Fibroblast of peridontal ligament (primary cell): Measurements from ENCODE around the gene NOS1AP.

Experiments
- DNase-seq: peaks from one replicate; pipeline ENCODE4 v3.0.0-alpha.2; 2010; ENCODE audit errors: extremely low read depth

The NOS1AP gene

DNA sequence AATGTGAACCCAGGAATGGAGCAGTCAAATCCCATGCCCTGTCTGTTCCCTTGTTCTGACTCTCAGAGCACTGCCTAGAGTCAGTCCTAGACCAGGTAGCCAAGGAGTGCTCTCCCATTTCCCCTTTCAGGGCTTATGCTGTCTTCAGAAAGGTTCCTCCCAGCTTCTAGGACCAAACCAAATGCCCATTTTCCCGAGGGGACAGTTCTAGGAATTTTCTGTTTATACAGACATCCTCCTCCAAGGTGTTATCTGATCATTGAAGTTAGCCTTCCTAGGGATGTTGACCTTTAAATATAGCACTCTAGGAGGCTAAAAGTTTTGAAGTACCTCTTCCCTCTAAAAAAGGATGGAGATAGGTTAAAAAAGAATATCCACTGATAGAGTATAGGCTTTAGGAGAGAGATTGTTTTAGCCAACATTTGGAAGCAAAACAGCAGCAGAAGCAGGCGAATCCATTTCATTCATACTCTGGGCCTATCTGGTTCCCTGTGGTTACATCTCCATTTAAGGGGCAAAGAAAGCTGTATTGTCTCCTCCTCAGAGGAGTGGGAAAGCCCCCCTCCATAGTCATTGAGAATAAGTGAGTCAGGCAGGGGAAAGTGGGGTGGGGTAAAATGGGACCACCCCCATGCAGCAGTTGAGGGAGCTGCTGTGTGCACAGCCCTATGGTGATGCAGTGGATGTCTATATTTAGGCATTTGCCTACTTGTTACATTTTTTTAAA is 180.7 kb downstream of the NOS1AP start:
- DNase-seq, result no peak

DNA sequence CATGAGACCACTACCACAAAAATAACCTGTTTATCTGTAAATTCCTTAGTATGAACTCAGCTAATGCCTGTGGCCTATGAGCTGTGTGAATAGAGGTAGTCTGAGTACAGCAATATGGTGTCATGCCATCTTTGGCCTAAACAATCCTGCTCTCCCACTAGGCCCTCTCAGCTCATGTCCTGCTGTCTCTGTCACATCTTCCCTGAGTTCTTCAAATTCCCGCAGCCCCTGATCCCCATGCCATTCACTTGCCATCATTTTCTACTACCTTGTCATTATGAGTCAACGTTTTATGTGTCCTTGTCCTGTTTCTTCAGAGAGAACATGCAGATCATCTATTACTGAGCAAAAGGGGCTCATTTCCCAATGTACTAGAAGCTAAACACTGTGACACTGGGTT is 181.6 kb downstream of the NOS1AP start:
- DNase-seq, result no peak

DNA sequence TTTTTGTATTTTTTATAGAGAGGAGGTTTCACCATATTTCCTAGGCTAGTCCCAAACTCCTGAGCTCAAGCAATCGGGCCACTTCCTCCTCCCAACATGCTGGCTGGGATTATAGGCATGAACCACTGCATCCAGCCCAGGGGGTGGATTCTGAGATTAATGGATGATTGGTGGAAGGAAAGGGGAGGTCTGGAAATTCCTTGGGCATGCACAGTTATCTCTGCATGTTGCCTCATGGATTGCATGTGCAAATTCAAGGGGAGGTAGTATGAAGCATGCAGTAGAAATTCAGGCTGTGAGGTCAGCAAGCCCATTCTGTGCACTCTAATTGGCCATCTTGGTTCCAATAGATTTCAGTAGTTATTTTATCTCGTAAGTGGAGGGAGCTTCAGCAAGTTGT is 182.7 kb downstream of the NOS1AP start:
- DNase-seq, result no peak

DNA sequence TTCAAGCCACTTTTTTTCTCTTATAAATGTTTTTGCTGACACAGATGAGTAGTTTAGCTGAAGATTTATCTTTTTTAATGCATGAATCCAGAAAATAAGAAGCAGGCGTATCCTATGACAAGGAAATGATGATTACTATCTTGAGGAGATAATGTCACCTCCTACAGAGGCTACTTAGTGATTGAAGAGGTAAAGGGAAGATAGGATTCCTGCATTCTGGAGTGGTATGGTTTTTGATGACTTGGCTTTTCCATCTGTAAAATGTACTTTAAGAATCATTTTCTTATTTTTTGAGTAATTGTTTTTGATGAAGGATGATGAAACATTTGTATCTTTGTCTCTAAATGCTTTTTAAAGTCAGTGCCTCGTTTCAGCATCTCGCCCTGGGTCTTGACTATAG is 184.3 kb downstream of the NOS1AP start:
- DNase-seq, result no peak

DNA sequence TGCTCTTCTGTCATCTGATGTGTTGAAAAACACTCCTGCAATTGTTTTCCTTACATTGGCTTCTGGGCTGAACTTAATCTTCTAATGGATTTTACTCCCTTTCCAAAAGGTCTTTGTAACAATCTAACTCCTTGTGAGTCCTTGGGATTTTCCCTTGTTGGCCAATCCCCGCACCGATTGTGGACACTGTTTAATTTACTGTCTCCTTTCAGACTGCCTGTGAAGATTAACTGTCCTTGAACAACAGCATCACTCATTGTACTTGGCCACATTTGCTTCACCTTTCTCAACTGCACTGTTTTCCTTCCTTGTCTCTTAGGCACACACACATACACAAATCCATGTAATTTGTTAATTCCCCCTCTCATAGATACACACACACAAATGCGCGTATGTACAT is 186.8 kb downstream of the NOS1AP start:
- no peak for DNase-seq

DNA sequence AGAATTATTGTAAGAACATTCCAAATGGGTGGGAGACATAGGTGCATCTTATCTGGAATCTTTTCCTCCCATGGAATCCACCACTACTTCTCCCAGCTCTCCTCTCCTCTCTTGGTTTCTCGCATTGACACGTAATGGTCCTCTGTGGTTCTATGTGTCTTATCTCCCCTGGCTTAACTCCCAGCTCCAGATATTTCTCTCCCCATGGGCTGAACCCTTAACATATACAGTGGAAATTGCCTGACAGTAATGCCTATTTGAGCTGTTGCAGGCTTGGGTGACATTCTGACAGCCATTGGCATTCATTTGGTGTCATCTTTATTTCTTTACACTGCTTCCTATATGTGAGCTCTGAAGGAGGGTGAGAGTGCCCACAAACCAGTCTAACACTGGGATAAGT is 188.9 kb downstream of the NOS1AP start:
- no peak for DNase-seq

DNA sequence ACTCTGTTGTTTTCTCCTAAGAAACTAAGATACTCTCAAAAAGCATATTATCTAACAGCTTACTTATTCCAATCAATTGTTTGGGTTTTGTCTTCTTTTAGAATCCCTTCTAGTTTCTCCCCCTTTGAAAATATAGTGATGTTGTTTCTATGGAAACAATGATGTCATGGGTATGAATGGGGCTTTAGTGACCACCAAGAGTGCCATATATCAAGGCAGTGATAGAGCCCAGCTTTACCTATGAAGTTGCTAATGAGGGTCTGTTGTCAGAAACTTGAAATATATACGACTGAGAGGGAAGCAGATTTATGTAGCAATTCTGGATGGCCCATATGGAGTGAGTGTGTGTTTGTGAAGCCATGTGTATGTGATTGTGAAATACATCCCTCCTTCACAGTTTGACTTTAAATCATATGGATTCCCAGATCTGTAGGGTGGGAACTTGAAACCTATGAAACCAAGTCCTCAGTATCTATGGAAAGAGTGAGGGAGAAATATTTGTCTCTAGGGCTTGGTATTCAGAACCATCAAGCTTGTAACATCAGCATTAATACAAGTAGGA is 190.5 kb downstream of the NOS1AP start:
- no peak for DNase-seq

DNA sequence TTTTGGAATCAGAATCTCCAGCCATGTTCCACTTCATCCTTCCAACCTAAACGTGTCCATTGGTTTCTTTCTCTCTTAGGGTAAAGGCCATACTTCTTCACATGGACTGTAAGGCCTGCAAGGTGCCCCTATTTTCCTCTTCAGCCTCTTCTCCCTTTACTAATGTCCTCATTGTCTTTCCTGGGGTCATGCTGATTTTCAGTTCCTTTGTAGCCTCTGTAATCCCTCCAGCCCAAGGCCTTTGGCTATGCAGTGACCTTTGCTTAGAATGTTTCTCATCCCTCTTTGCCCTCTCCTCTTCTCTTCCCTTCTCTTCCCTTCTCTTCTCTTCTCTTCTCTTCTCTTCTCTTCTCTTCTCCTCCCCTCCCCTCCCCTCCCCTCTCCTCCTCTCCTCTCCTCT is 194.6 kb downstream of the NOS1AP start:
- DNase-seq, result no peak

DNA sequence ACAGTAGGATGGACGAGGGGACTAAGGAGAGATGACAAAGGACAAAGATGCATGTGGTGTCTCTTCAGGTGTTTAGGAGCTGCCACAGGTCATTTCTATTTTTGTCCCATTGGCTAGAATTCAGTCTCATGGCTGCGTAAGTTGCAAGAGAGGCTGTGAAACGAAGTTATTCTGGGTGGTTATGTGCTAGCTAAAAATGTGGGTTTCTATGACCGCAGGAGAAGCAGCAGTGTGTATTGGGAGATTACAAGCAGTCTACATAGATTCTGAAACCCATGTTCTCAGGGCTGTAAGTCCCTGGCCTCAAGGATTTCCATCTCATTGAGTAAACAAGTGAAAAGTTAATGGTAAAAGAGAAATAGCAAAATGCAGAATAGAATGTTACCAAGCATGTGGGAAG is 196.5 kb downstream of the NOS1AP start:
- no peak for DNase-seq

DNA sequence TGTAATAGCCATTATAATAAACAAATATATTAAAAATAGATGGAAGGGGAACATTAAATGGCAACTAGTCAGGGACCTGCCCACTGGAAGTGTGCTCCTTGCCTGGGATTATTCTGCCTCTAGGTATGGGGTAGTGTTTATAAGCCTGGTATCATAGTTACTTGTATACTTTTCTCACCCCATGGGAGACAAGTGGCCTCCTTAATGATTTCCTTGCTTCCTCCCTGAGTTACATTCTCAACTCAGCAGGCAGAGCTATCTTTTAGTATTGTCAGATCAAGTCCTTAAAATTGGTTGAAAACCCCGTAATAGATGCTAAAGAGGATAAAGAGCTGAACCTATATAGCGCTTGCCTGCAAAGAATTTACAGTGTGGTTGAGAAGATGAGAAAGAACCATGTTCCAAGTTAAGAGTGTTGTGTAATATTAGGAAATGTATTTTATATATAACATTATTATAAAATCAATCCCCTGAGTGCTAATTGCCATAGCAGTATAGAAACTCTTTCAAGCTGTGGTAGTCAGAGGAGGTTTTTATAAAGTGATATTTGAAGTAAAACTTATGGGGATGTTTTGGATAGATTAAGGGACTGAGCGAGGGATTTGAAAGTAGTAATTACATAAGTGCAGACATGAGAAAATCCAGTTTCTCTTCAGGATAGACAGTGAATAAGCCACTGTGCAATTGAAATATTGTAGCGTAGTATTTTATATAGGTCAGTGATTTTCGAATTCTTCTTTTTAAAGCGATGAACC is 200.7 kb downstream of the NOS1AP start:
- no peak for DNase-seq

DNA sequence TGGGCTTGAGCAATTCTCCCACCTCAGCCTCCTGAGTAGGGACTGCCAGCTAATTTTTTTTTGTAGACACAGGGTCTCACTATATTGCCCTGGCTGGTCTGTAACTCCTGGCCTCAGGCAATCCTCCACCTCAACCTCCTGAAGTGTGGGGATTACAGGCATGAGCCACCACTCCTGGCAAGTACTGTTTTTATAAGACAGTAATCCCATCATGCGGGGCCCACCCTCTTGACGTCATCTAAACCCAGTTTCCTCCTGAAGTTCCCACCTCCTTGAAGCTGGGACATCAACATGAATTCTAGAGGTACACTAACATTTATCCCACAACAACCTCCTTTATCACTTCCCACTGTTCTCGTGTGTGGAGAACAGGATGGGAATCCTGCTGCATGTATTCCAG is 202.5 kb downstream of the NOS1AP start:
- DNase-seq, result no peak

DNA sequence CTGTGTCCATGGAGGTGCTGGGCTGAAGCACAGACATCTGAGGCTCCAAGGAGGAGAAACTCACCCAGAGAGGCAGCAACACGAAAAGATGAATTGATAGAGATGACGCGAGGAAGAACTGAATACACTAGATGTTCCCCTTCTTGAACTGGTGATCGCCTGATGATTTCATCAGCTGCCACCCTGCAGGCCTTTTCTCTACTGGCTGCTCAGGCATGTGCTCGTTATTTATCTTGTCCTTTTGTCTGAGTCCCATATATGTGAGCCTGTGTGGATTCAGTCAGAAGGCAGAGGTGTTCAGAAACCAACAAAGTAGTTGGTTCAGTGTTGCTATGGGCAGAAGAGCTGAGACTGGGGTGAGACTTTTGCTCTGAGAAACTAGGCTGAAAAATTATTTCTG is 202.9 kb downstream of the NOS1AP start:
- DNase-seq, result no peak

DNA sequence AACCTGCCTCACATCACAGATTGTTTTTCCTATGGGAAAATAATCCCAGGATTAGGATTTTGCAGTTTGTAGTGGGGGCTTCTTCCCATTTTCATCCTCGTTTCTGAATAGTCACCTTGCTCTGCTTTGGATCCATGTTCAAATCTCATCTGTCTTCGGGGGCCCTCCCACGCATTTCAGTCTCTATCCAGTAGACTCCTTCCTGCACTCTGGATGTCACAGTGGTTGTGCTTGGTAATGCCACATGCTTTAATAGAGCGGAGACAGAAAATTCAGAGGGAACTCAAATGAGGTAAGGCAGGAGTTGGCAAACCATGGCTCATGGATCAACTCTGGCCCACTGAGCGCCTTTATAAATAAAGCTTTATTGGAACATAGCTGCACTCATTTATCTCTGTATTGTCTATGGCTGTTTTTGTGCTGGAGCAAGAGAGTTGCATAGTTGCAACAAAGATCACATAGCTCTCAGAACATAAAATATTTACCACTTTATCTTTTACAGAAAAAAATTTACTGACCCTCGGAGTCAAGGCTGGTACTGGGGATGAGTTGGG is 206.2 kb downstream of the NOS1AP start:
- DNase-seq, result no peak

DNA sequence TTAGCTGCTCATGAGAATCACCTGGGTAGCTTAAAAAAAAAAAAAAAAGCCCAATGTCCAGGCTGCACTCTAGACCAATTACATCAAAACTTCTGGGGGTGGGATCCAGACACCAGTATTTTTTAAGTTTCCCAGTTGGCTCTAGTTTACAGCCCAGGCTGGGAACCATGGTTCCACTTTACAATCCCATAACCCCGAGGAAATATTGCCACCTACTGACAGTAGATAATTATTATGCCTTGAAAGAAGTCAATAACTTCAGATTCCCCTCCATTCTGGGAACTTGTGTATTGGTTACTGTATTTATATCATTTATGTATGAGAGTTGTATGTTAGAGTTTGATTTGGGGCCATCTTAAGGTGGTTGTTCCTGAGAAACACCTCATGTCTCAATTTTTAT is 207.0 kb downstream of the NOS1AP start:
- peak; percentile 47 for DNase-seq

DNA sequence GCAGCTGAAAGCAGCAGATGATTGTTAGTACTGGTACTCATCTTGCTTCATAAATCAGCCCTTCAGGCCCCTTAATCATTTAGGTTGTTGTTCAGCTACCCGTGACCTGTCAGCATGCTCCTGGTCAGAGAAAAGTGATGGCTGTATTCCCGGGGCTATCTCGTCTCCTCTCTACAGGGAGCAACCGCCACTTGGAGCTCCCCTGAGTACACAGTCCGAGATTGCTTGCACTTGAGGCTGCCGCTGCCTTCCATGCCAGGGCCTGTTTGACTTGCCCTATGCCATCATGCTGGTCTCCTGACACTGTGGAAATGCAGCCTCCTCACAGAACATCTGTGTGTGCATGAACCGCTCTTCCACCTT is 209.6 kb downstream of the NOS1AP start:
- no peak for DNase-seq

DNA sequence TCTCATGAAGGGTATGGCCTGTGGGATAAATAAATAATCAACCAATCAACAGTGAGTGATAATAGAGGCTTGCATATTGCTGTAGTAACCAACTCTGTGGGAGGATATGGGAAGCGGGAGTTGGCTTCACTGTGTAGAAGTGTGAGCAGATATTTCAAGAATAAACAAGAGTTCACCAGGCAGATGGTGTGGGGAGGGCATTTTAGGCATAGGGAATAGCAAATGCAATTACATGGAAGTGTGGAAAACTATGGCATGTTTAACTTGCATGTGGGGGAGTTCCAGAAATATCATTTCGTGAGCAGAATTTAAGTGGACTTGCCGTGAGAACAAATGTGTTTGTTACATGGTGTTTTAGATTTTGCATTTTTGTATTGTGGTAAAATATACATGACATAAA is 211.9 kb downstream of the NOS1AP start:
- DNase-seq, result no peak

DNA sequence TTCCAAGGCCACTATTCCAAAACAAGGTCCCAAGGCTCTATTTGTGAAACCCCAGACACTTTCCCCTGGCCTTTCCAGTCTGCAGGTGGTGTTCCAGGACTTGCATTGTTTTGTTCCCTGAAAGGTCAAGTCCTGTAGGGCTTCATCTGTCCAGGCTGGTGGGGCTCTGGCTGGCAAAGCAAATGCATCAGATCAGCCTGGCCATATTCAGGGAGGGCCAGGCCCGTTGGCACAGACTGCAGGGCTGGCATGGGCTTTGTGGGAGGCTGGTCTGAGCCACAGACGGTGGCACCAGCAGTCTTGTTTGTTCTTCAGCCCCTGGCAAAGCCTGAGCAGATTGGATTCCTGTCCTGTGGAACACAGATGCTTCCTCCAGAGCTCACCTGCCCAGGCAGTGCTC is 214.2 kb downstream of the NOS1AP start:
- no peak for DNase-seq

DNA sequence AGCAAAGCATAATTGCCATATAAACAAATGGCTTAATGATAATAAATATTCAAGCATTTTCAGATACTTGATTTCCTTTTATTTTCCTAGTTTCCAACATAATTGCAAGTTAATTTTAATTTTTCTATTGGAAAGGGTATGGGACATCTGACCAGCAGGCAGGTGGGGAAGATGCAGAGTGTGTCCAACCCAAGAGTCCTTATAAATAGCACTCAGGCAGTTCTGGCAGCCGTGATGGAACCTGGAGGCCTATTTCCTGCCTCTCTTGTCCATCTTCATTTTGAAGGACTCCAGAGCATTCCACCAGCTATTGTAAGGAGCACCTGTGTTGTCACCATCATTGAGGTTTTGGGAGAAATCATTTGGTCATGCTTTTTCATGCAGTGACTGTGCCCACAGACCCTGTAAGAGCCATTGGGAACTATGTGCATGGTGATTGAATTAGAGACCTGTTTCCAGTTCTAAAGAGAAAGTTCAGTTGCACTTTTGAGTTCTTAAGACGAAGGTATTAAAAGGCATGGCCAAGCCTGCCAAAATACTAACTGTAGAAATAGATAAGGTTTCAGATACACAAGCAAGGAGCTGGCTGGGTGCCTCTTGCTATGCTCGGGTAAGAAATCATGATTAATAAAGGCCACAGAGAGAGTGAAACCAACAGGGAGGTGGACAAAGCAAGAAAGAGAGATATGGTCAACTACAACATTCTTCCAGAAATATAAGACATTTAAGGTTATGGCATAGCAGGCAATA is 214.9 kb downstream of the NOS1AP start:
- no peak for DNase-seq

DNA sequence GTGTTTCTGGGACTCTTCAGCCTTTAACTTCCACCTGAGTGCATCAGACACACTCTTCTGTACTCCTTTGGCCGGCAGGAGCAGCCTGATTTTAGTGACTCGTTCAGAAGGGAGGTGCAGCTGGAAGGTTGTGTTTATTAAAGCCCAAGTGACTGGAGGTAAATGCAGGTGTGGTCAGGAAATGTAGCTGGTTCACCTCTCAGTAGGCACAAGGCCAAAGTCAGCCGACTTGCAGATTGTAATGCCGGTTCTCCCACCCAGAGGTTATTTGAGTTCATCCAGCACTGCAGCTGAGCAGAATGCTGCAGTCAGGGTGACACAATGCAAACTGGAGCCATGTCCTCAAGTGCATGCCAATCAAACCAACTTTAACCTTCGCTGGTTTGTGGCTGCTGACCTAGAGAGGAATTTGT is 215.7 kb downstream of the NOS1AP start:
- DNase-seq, result no peak

DNA sequence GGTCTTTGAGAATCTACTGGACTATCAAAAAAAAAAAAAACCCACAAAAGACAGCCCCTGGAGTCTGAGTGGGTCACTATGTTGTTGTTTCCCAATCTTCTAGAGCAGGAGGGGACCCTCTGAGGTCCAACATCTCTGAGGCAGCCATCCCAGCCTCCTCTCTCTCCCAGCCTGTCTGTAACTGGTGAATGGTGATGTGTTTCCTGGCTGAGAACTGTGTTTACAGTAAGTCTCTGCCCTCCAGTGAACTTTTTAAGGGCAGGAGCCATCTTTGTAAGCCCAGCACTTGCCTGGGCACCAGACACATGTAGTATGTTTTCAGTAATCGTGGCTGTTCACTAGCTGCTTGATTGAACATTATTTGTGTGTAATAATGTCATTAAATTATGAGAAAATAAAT is 221.5 kb downstream of the NOS1AP start:
- DNase-seq, result no peak

DNA sequence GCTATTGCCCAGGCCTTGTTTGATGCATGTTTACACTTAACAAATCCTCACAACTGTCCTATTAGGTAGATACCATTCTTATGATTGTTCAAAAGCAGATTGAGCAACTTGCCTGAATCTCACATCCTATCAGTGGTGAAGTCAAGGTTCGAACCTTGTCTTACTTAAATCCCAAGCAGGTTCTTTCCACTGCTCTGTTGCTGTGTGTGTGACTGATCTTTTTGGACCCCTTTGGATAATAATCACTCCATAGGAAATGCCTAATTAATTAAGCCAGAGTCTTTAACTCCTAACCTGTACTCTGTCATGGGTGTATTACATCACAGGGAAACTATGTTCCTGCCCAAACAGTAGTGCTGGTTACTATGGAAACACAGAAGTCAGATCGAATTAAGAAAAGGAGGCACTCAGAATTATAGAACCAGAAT is 222.9 kb downstream of the NOS1AP start:
- no peak for DNase-seq

DNA sequence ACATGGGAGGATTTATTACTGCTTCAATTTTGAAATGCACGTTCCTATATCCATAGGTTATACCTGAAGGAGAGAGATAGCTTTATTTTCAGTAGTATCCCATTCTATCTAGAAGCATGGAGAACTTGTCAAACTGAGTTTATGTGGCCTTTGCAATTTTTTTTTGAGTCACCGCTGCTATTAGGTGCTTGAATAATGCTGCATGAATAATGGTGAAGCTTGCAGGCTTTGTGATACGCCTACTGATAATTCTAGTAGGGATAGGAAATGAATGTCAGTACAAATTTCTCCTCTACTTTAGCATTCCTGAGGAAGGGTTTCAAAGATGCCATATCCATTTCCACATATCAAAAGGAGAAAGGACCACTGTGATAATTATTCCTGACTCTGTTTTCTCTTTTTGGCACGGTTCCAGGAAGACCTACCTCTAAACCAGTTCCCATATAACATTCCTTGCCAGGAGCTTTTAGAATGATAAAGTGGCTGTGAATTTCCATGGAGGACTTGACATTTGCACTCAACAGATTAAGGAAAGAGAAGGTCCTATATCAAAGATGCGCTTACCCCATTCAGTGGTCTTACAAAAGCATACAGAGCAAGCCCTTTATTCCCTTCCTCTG is 223.7 kb downstream of the NOS1AP start:
- DNase-seq, result no peak
